ENCODE results near the gene PTPRK. TPM values are rescaled to one million over a fixed set of nuclear protein-coding genes. Genes with fewer than 3 reads are reported as not detected.

Gene PTPRK
- total and polyA plus RNA-seq, 5 donors = 9.6 to 45.7 (median 42.7) TPM

DNA sequence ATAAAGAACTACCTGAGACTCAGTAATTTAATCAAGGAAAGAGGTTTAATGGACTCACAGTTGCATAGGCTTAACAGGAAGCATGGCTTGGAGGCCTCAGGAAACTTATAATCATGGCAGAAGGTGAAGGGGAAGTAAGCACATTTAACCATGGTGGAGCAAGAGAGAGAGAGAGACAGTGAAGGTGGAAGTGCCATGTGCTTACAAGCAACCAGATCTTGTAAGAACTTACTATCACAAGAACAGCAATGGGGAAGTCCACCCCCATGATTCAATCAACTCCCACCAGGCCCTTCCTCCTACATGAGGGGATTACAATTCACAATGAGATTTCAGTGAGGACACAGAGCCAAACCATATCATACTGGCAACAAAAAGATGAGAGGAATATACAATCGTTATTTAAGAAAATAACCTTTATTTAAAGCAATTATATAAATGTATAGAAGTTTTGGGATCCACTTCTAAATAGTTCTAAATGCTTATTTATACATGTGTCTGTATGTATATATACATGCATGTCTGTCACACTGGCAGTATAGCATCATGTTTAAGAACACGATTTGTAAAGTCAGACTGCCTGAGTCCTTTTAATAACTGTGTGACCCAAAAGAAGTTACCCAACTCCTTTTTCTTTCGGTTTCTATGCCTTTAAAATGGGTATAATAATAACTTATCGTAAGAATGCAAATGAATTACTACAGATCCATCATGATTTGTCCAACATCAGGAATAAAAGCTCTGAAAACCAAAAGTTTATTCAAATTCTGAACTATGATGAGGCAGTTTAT, 363.9 kb downstream of the PTPRK start:
- no peaks in the 10 kb centered on the region for H3K9me3 ChIP-seq (ENCODE audit: control insufficient read depth, low read length)
- ATAC-seq (no peak), DNase-seq (no peak)
- H3K27me3 ChIP-seq (ENCODE audit: control insufficient read depth, insufficient read depth) = no peaks in the 10 kb centered on the region
- H3K27ac ChIP-seq (ENCODE audit: low read length) = no peak overlapping the region
- H3K4me1 ChIP-seq (ENCODE audit: control insufficient read depth, insufficient read depth, low read length) = no peaks in the 10 kb centered on the region
- intact Hi-C loops (cut with DNase I) = no loop called here
- 96% methylated on average over 4 of the region's 4 CpGs for WGBS
- H3K4me3 ChIP-seq (ENCODE audit: low read length) = no peak overlapping the region

DNA sequence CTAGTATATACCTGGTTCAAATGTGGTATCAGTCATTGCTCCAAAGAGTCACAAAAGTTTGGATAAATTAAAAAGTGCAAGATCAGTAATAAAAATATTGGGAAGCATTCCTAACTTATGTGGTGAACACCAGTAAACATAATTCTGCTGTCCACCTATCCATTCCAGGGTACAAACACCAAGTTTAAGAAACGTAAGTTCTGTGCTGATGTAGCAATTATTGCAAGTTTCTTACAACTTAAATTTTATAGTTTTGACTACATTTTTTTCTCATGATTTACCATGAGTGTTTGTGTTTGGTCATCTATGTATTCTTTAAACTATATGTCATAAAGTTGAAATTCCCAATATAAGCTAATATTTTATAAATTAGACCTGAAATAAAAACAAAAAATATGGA, 364.6 kb downstream of the PTPRK start:
- H3K4me3 ChIP-seq (ENCODE audit: low read length) = no peak overlapping the region
- intact Hi-C loops (cut with DNase I) = no loop called here
- no peaks in the 10 kb centered on the region for H3K9me3 ChIP-seq (ENCODE audit: control insufficient read depth, low read length)
- H3K27me3 ChIP-seq (ENCODE audit: control insufficient read depth, insufficient read depth) = no peaks in the 10 kb centered on the region
- H3K27ac ChIP-seq (ENCODE audit: low read length) = no peak overlapping the region
- WGBS = 95% methylated on average over 1 of the region's 1 CpG
- ATAC-seq (no peak), DNase-seq (no peak)
- H3K4me1 ChIP-seq (ENCODE audit: control insufficient read depth, insufficient read depth, low read length) = no peaks in the 10 kb centered on the region

DNA sequence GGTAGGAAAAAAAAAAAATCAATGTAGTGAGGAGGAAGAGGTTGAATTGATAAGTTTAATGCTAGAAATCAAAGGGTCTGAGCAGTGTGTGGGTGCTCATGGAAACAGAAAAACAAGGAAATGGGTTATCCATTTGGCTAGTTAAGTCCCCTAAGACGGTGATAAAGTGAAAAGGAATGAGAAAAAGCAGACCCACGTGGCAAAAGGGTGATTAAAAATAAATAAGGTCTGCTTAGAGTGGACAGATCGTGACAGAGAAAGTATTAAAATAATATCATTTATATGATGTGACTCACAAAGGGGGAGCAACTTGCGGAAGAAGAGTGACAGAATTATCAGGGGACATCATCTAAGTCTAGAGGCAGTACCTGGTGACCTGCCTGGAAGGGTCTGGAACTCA, 367.8 kb downstream of the PTPRK start:
- no peak for ATAC-seq

DNA sequence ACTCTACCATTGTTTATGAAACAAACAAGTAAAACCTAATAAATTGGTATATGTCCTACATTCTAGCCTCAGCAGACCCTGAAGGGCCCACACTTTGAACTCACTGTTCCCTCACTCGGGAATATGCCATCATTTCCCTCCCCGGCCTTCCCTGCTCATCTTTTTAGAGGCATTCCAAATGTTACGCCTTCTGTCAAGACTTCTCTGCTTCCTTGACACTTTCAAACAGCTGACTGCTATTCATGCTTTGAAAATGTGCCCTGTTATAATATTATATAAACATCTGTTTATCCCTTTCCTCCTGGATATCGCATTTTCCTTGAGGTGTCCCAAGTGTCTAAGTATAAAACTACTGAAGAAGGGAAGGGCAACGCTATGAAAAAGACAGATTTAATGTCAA, 370.0 kb downstream of the PTPRK start:
- intact Hi-C loops (cut with DNase I) = no loop called here
- no peaks in the 10 kb centered on the region for H3K4me1 ChIP-seq (ENCODE audit: control insufficient read depth, insufficient read depth, low read length)
- no peak overlapping the region for H3K4me3 ChIP-seq (ENCODE audit: low read length)
- no peak for ATAC-seq
- H3K9me3 ChIP-seq (ENCODE audit: control insufficient read depth, low read length) = no peaks in the 10 kb centered on the region
- 87% methylated on average over 5 of the region's 5 CpGs for WGBS
- DNase-seq = no peak
- H3K27me3 ChIP-seq (ENCODE audit: control insufficient read depth, insufficient read depth) = no peaks in the 10 kb centered on the region
- no peak overlapping the region for H3K27ac ChIP-seq (ENCODE audit: low read length)

More for the DNA sequence above, 367.8 kb downstream of the PTPRK start:
- WGBS = 71% methylated on average over 4 of the region's 4 CpGs
- H3K27ac ChIP-seq (ENCODE audit: low read length) = no peak overlapping the region
- no peaks in the 10 kb centered on the region for H3K9me3 ChIP-seq (ENCODE audit: control insufficient read depth, low read length)
- intact Hi-C loops (cut with DNase I) = no loop called here
- H3K4me3 ChIP-seq (ENCODE audit: low read length) = no peak overlapping the region
- H3K4me1 ChIP-seq (ENCODE audit: control insufficient read depth, insufficient read depth, low read length) = no peaks in the 10 kb centered on the region
- H3K27me3 ChIP-seq (ENCODE audit: control insufficient read depth, insufficient read depth) = no peaks in the 10 kb centered on the region
- no peak for DNase-seq

DNA sequence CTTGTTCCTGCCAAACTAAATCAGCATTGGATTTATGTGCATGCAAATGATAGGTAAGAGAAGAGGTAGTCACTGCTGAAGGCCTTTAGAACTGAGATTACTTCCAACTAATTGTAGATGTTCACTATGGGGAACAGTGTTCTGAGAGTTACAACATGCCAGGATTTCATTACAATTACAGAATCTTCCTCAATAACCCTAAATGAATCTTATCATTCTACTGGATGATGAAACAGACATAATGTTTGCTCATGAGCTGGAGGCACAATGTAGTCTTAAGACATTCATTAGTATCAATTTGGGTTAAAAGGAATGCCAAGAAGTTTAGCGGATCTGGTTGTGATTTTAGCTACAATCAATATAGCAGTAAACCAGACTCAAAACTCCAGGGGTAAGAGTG, 370.6 kb downstream of the PTPRK start:
- DNase-seq = no peak
- ATAC-seq = no peak
- Histone ChIP-seq H3K27me3 (ENCODE audit: control insufficient read depth, insufficient read depth) (no peaks in the 10 kb centered on the region), H3K27ac (ENCODE audit: low read length) (no peak overlapping the region), H3K4me3 (ENCODE audit: low read length) (no peak overlapping the region), H3K4me1 (ENCODE audit: control insufficient read depth, insufficient read depth, low read length) (no peaks in the 10 kb centered on the region), H3K9me3 (ENCODE audit: control insufficient read depth, low read length) (no peaks in the 10 kb centered on the region)
- 99% methylated on average over 1 of the region's 1 CpG for WGBS
- intact Hi-C loops (cut with DNase I) = no loop called here

DNA sequence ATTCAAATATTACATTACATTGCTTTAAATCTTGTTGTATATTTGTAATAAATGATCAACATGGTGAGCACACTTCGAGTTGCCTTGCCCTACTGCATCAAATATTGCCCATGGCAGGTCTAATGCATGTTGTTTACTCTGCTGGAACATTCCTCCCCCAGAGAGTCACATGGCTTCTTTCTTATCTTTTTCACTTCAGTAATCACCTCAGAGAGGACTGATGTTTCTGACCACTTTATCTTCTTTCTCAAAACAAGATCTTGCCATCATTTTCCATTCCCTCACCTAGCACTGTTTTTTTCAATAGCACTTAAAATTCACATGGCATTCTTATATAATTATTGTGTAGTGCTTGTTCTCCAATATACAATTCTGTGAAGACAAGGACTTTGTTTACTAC, 376.1 kb downstream of the PTPRK start:
- DNase-seq = no peak
- no peak for ATAC-seq
- WGBS = 69% methylated on average over 1 of the region's 1 CpG
- H3K27ac ChIP-seq (ENCODE audit: low read length) = no peak overlapping the region
- no peak overlapping the region for H3K4me3 ChIP-seq (ENCODE audit: low read length)
- no peaks in the 10 kb centered on the region for H3K4me1 ChIP-seq (ENCODE audit: control insufficient read depth, insufficient read depth, low read length)
- intact Hi-C loops (cut with DNase I) = no loop called here
- no peaks in the 10 kb centered on the region for H3K9me3 ChIP-seq (ENCODE audit: control insufficient read depth, low read length)
- H3K27me3 ChIP-seq (ENCODE audit: control insufficient read depth, insufficient read depth) = no peaks in the 10 kb centered on the region

DNA sequence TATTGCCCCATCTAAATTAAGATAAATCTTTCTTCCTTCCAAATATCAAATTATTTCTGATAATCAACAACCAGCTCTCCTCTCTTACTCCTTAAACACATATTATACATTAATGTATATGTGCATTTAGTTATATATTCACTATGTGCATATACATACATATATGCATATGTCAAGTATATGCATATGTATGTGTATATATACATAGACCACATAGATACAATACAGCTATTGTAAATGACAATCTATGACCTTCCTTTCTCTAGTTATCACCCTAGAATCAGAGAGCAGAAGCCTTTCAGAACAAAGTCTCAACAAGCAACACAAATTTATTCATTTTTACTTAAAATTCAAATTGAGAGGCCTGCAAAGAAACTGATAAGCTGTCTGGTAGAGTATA, 378.5 kb downstream of the PTPRK start:
- Histone ChIP-seq H3K9me3 (ENCODE audit: control insufficient read depth, low read length) (no peaks in the 10 kb centered on the region), H3K27me3 (ENCODE audit: control insufficient read depth, insufficient read depth) (no peaks in the 10 kb centered on the region), H3K27ac (ENCODE audit: low read length) (no peak overlapping the region), H3K4me3 (ENCODE audit: low read length) (no peak overlapping the region), H3K4me1 (ENCODE audit: control insufficient read depth, insufficient read depth, low read length) (no peaks in the 10 kb centered on the region)
- intact Hi-C loops (cut with DNase I) = no loop called here
- DNase-seq (no peak), ATAC-seq (no peak)

DNA sequence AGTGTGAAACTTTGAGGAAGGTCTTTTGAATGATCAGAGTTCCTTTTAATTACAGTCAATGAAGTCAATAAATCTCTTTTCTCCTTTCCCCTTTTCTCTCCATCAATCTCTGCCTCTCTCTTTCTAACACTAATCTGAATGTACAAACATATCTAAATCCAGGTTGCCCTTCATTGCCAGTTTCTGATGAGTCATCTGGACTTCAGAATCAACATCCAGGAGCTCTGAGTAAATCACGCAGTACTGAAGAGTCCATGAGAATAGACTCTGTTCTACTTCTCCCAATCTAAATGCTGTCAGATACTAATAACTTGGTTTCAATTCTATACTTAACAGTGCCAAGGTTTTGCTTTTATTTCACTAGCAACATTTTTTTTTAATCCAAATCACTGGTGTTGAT, 380.9 kb downstream of the PTPRK start:
- no peaks in the 10 kb centered on the region for H3K27me3 ChIP-seq (ENCODE audit: control insufficient read depth, insufficient read depth)
- peak; percentile 55 for ATAC-seq
- H3K27ac ChIP-seq (ENCODE audit: low read length) = no peak overlapping the region
- no peak overlapping the region for H3K4me3 ChIP-seq (ENCODE audit: low read length)
- peaks cover 3% of the 10 kb centered on the region for H3K4me1 ChIP-seq (ENCODE audit: control insufficient read depth, insufficient read depth, low read length)
- no peaks in the 10 kb centered on the region for H3K9me3 ChIP-seq (ENCODE audit: control insufficient read depth, low read length)
- intact Hi-C loops (cut with DNase I) = no loop called here
- no peak for DNase-seq
- WGBS = 53% methylated on average over 1 of the region's 1 CpG

DNA sequence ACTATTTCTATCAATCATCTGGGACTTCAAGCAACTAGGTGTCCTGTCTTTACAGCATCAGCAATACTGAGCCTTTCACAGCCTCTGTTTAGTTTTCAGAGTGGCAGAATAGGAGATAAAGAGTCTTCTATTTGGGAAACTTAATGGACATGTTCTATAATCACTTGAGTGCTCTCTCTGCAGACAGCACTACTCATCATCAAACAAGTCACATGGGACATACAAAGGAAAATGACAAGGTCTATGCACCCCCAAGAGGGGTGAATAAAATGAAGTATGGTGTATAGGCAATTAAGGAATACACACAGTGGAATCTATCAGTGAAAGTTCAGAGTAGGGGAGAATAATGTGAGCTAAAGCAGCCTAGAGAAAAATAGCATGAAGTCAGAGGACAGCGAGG, 381.7 kb downstream of the PTPRK start:
- no peak overlapping the region for H3K27ac ChIP-seq (ENCODE audit: low read length)
- no peak for ATAC-seq
- 97% methylated on average over 1 of the region's 1 CpG for WGBS
- H3K4me1 ChIP-seq (ENCODE audit: control insufficient read depth, insufficient read depth, low read length) = peaks cover 6% of the 10 kb centered on the region
- no peaks in the 10 kb centered on the region for H3K9me3 ChIP-seq (ENCODE audit: control insufficient read depth, low read length)
- no peak overlapping the region for H3K4me3 ChIP-seq (ENCODE audit: low read length)
- no peak for DNase-seq
- intact Hi-C loops (cut with DNase I) = no loop called here
- no peaks in the 10 kb centered on the region for H3K27me3 ChIP-seq (ENCODE audit: control insufficient read depth, insufficient read depth)

DNA sequence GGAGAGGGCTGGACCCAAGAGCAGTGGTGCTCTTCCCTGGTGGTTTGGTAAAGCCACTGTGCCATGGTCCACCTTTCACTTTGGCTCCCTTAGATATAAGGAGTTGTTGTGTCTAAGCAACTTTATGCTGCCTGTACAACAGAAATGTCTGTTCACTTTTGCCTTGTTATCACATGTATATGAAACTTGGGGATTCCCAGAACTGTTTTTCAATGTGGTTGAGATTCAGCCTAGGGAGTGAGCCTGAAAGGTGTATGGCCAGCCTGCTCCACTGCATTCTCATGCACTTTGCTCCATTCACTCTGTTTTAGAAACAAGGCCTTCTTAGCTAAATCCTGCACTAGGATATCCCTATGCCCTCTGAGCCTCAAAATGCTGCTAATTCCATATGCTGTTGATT, 385.1 kb downstream of the PTPRK start:
- no peaks in the 10 kb centered on the region for H3K9me3 ChIP-seq (ENCODE audit: control insufficient read depth, low read length)
- H3K27me3 ChIP-seq (ENCODE audit: control insufficient read depth, insufficient read depth) = no peaks in the 10 kb centered on the region
- no peak overlapping the region for H3K27ac ChIP-seq (ENCODE audit: low read length)
- no peak overlapping the region for H3K4me3 ChIP-seq (ENCODE audit: low read length)
- ATAC-seq (no peak), DNase-seq (no peak)
- intact Hi-C loops (cut with DNase I) = no loop called here
- peaks cover 8% of the 10 kb centered on the region for H3K4me1 ChIP-seq (ENCODE audit: control insufficient read depth, insufficient read depth, low read length)

DNA sequence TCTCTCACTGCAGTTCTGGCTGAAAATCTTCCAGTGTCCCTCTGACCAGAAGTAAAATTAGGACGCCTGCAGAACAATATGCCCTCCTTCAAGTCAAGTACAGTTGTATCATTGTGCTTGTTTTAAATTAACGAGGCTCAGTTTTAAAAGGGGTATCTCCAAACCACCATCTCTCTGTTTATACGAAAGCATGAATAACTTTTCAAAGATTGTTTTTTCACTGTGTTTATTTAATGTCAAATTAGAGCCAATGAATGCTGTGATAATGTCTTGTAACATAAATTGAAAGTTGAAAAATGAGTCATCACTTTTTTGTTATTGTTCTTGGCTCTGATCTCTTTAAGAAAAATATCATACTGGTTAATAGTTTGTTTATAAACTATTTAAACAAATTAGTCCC, 388.8 kb downstream of the PTPRK start:
- peak in 1 of 2 donors; percentile 33 for ATAC-seq
- Histone ChIP-seq H3K4me3 (ENCODE audit: low read length) (no peak overlapping the region), H3K9me3 (ENCODE audit: control insufficient read depth, low read length) (no peaks in the 10 kb centered on the region), H3K27ac (ENCODE audit: low read length) (no peak overlapping the region), H3K27me3 (ENCODE audit: control insufficient read depth, insufficient read depth) (no peaks in the 10 kb centered on the region), H3K4me1 (ENCODE audit: control insufficient read depth, insufficient read depth, low read length) (peaks cover 5% of the 10 kb centered on the region)
- intact Hi-C loops (cut with DNase I) = no loop called here
- no peak for DNase-seq
- WGBS = 37% methylated on average over 3 of the region's 3 CpGs

DNA sequence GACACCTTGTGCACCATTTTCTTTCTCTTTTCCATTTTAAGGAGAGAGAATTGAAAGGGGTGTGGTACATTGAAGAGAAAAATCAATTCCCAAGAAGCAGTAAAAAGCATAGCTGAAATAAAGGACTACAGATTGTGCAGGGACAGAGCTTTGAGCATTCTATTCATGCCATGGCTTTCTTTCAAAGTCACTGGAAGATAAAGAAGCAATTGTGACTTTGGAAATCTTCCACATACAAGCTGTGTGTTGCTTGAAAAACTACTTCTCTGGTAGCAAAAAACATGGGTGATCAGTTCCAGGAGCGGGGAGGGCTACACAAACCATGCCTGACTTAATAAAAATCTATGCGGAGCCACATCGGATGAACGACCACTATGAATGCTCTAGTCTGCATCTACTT, 389.4 kb downstream of the PTPRK start:
- Histone ChIP-seq H3K27ac (ENCODE audit: low read length) (no peak overlapping the region), H3K27me3 (ENCODE audit: control insufficient read depth, insufficient read depth) (no peaks in the 10 kb centered on the region), H3K4me3 (ENCODE audit: low read length) (no peak overlapping the region), H3K9me3 (ENCODE audit: control insufficient read depth, low read length) (no peaks in the 10 kb centered on the region), H3K4me1 (ENCODE audit: control insufficient read depth, insufficient read depth, low read length) (peaks cover 5% of the 10 kb centered on the region)
- DNase-seq (no peak), ATAC-seq (peak in 1 of 2 donors; percentile 66)
- intact Hi-C loops (cut with DNase I) = no loop called here
- WGBS = 60% methylated on average over 4 of the region's 4 CpGs
